HepG2 (cell line): ENCODE data around the gene GALNT18.

Experiments used
- FOXJ3 ChIP-seq: sonication (generic); formaldehyde crosslinking; IDR thresholded peaks from 2 replicates; pipeline ENCODE4 v1.4.0; 2020; ENCODE audit warnings: missing genetic modification reagents, mild to moderate bottlenecking, borderline replicate concordance
- FOXO1 ChIP-seq: sonication (generic); formaldehyde crosslinking; IDR thresholded peaks from 2 replicates; pipeline ENCODE4 v1.4.0; 2020; ENCODE audit warnings: missing genetic modification reagents
- JUN ChIP-seq: sonication (generic); formaldehyde crosslinking; IDR thresholded peaks from 2 replicates; pipeline ENCODE4 v1.4.0; 2020; ENCODE audit warnings: mild to moderate bottlenecking, missing genetic modification reagents
- MEF2D ChIP-seq: sonication (generic); formaldehyde crosslinking; IDR thresholded peaks from 2 replicates; pipeline ENCODE4 v1.5.1; 2020; ENCODE audit warnings: mild to moderate bottlenecking, missing genetic modification reagents
- POLR2A ChIP-seq, 2 experiments: IDR thresholded peaks; 2 replicates each; pipeline ENCODE4 v1.6.1; 2011; ENCODE audit warnings: low read depth in 2 of 2, low read length in 2 of 2, mild to moderate bottlenecking in 1 of 2, moderate library complexity in 1 of 2; ENCODE audit not compliant: insufficient read depth in 1 of 2
- RAD21 ChIP-seq: fragments of 450-650 bp; formaldehyde crosslinking; IDR thresholded peaks from 2 replicates; pipeline ENCODE4 v1.5.0; 2020; ENCODE audit warnings: mild to moderate bottlenecking
- RELA ChIP-seq: sonication (generic); formaldehyde crosslinking; IDR thresholded peaks from 2 replicates; pipeline ENCODE4 v1.4.0; 2020; ENCODE audit warnings: missing genetic modification reagents
- SNRNP70 ChIP-seq: fragments of 200-400 bp; formaldehyde crosslinking; IDR thresholded peaks from 2 replicates; pipeline ENCODE4 v1.6.1; 2017; ENCODE audit warnings: mild to moderate bottlenecking, low read depth, low read length, moderate library complexity
- ZSCAN21 ChIP-seq: sonication (generic); formaldehyde crosslinking; IDR thresholded peaks from 2 replicates; pipeline ENCODE4 v1.8.0; 2022; ENCODE audit warnings: mild to moderate bottlenecking, missing genetic modification reagents, moderate library complexity, borderline replicate concordance
- TF ChIP-seq, protein P1 (sequence below): sonication (generic); formaldehyde crosslinking; conservative IDR thresholded peaks from 2 replicates; pipeline ENCODE4 v1.4.0; 2020; ENCODE audit warnings: missing genetic modification reagents

DNA sequence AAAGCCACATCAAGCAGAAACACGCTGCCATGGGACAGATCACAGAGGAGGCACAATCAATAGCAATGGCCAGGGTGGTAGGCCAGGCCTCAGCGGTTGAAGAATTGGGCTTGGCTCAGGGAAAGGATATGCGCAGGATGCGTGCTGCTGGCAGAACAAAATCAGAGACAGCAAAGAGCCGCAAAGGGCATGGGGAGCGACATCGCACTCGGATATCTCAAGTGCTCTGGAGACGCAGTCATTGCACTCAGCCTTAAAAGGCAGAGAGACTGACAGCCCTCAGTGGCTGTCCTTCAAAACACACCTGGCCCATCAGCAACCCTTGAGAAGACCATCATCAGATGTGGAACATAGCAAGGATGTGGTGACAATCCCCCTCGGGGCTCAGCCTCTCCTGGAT is 319.2 kb downstream of the GALNT18 start:
- no peak for TF ChIP-seq RELA (CRISPR knock-in tag)
- TF ChIP-seq SNRNP70 = no peak
- no peak for TF ChIP-seq FOXO1 (CRISPR knock-in tag)
- no peak for TF ChIP-seq ZSCAN21 (CRISPR knock-in tag)
- TF ChIP-seq RAD21 (CRISPR knock-in tag) = no peak
- TF ChIP-seq FOXJ3 (CRISPR knock-in tag) = no peak
- no peak for TF ChIP-seq POLR2A (IDR thresholded peaks at IDR 0.05; ENCODE audit: insufficient read depth in 1 of 2, low read depth in 2 of 2, low read length in 2 of 2)
- TF ChIP-seq, protein P1, sequence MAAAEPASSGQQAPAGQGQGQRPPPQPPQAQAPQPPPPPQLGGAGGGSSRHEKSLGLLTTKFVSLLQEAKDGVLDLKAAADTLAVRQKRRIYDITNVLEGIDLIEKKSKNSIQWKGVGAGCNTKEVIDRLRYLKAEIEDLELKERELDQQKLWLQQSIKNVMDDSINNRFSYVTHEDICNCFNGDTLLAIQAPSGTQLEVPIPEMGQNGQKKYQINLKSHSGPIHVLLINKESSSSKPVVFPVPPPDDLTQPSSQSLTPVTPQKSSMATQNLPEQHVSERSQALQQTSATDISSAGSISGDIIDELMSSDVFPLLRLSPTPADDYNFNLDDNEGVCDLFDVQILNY (CRISPR knock-in tag) = no peak
- no peak for TF ChIP-seq JUN (CRISPR knock-in tag)
- no peak for TF ChIP-seq MEF2D (CRISPR knock-in tag)
